Activated CD4-positive, CD25-positive, alpha-beta regulatory T cell treated with anti-CD3 and anti-CD28 coated beads, Interleukin-2, amount 50 U/mL, for 72 hours (primary cell): ENCODE data around the gene OR51B2.
"Not testable (repeated sequence)": the region's sequence is repeated elsewhere in the genome, so short reads cannot be mapped to it uniquely, and the experiment has no call there.

ENCODE experiments used
- DNase-seq: peaks from one replicate; pipeline ENCODE4 v3.0.0; 2021

The OR51B2 gene

GRCh38 chr11:5310423-5310822, 13.7 kb downstream of the OR51B2 start:
- no peak for DNase-seq

- no peak for DNase-seq
Measured at GRCh38 chr11:5307256-5308019, 16.7 kb downstream of the OR51B2 start.

- no peak for DNase-seq
Measured at GRCh38 chr11:5304046-5304445, 20.1 kb downstream of the OR51B2 start.

GRCh38 chr11:5303626-5304025, 20.5 kb downstream of the OR51B2 start:
- DNase-seq, result no peak

- DNase-seq, result no peak
Measured at GRCh38 chr11:5301846-5302245, 22.3 kb downstream of the OR51B2 start, which contains the start of gene OR51B4. TSS of gene OR51B4 (minus strand) at chr11:5301946. CDS start at chr11:5301946, 0 bp downstream.

- no peak for DNase-seq
Measured at GRCh38 chr11:5300251-5300650, 23.8 kb downstream of the OR51B2 start.

GRCh38 chr11:5298451-5298850, 25.6 kb downstream of the OR51B2 start:
- DNase-seq, result no peak

- no peak for DNase-seq
Measured at GRCh38 chr11:5297721-5298323, 26.3 kb downstream of the OR51B2 start.

- not testable (repeated sequence) for DNase-seq
Measured at GRCh38 chr11:5294342-5294995, 29.6 kb downstream of the OR51B2 start.

- no peak for DNase-seq
Measured at GRCh38 chr11:5293028-5293427, 31.1 kb downstream of the OR51B2 start.

- no peak for DNase-seq
Measured at GRCh38 chr11:5291207-5291838, 32.8 kb downstream of the OR51B2 start.

- DNase-seq, result no peak
Measured at GRCh38 chr11:5290106-5290505, 34.0 kb downstream of the OR51B2 start.

- DNase-seq, result no peak
Measured at GRCh38 chr11:5289696-5290095, 34.4 kb downstream of the OR51B2 start.

GRCh38 chr11:5288906-5289550, 35.1 kb downstream of the OR51B2 start:
- no peak for DNase-seq

GRCh38 chr11:5288108-5288905, 35.8 kb downstream of the OR51B2 start:
- no peak for DNase-seq

GRCh38 chr11:5286901-5287300, 37.2 kb downstream of the OR51B2 start:
- DNase-seq, result no peak

GRCh38 chr11:5286351-5286750, 37.7 kb downstream of the OR51B2 start:
- DNase-seq, result no peak

- DNase-seq, result no peak
Measured at GRCh38 chr11:5285703-5286340, 38.3 kb downstream of the OR51B2 start.

GRCh38 chr11:5284637-5285036, 39.5 kb downstream of the OR51B2 start:
- no peak for DNase-seq

GRCh38 chr11:5283882-5284281, 40.2 kb downstream of the OR51B2 start:
- DNase-seq, result no peak

GRCh38 chr11:5283086-5283485, 41.0 kb downstream of the OR51B2 start:
- no peak for DNase-seq

- no peak for DNase-seq
Measured at GRCh38 chr11:5282628-5283027, 41.5 kb downstream of the OR51B2 start.
